ENCODE results near the gene PDE6A. TPM values are rescaled to one million over a fixed set of nuclear protein-coding genes. Genes with fewer than 3 reads are reported as not detected.

PDE6A gene
- total RNA-seq, 1 donor from 2014 or later, result not detected

GRCh38 chr5:149811453-149811852 lies 133.1 kb downstream of the PDE6A start:
- intact Hi-C loops (cut with DNase I), result no loop called here
- H3K4me3 ChIP-seq, result no peak overlapping the region
- H3K4me1 ChIP-seq, result no peaks in the 10 kb centered on the region
- no peak for TF ChIP-seq CTCF (IDR thresholded peaks at IDR 0.05)
- H3K9me3 ChIP-seq, result no peaks in the 10 kb centered on the region
- H3K36me3 ChIP-seq, result no peaks in the 10 kb centered on the region
- no peak for DNase-seq (ENCODE audit: low spot score in 2 of 2)
- no peaks in the 10 kb centered on the region for H3K27me3 ChIP-seq
- no peak overlapping the region for H3K27ac ChIP-seq

GRCh38 chr5:149810856-149811255 lies 133.7 kb downstream of the PDE6A start:
- Histone ChIP-seq H3K9me3 (no peaks in the 10 kb centered on the region), H3K4me1 (peaks cover 4 to 5% of the 10 kb centered on the region in 2 donors), H3K36me3 (no peaks in the 10 kb centered on the region), H3K27me3 (no peaks in the 10 kb centered on the region), H3K27ac (no peak overlapping the region), H3K4me3 (no peak overlapping the region)
- intact Hi-C loops (cut with DNase I), result no loop called here
- DNase-seq (ENCODE audit: low spot score in 2 of 2), result no peak
- no peak for TF ChIP-seq CTCF (IDR thresholded peaks at IDR 0.05)

- intact Hi-C loops (cut with DNase I), result no loop called here
- H3K4me1 ChIP-seq, result peaks cover 4 to 9% of the 10 kb centered on the region in 2 donors
These were observed 134.5 kb downstream of the PDE6A start for GRCh38 chr5:149809931-149810691.

GRCh38 chr5:149808264-149808982 lies 136.2 kb downstream of the PDE6A start:
- Histone ChIP-seq H3K27ac (no peak overlapping the region), H3K27me3 (no peaks in the 10 kb centered on the region), H3K9me3 (no peaks in the 10 kb centered on the region), H3K4me1 (peaks cover 4 to 9% of the 10 kb centered on the region in 2 donors), H3K4me3 (no peak overlapping the region), H3K36me3 (no peaks in the 10 kb centered on the region)
- no peak for DNase-seq (ENCODE audit: low spot score in 2 of 2)
- intact Hi-C loops (cut with DNase I), result no loop called here
- TF ChIP-seq CTCF (IDR thresholded peaks at IDR 0.05), result no peak

More at GRCh38 chr5:149809931-149810691, 134.5 kb downstream of the PDE6A start:
- Histone ChIP-seq H3K36me3 (no peaks in the 10 kb centered on the region), H3K9me3 (no peaks in the 10 kb centered on the region), H3K27me3 (no peaks in the 10 kb centered on the region), H3K27ac (no peak overlapping the region), H3K4me3 (no peak overlapping the region)
- no peak for TF ChIP-seq CTCF (IDR thresholded peaks at IDR 0.05)
- DNase-seq (ENCODE audit: low spot score in 2 of 2), result no peak

Other genes with a start within 250 kb of the PDE6A start
- 0.96 TPM for gene PPARGC1B, start 214.5 kb downstream of the PDE6A start, total RNA-seq
- gene SLC26A2, start 16.0 kb upstream of the PDE6A start, total RNA-seq, result 6.9 TPM
- 4.2 TPM for gene TIGD6, start 55.9 kb upstream of the PDE6A start, total RNA-seq
- 56.4 TPM for gene HMGXB3, start 55.9 kb upstream of the PDE6A start, total RNA-seq
- gene CSF1R, start 141.8 kb upstream of the PDE6A start, total RNA-seq, result 70.9 TPM
- 341 TPM for gene PDGFRB, start 211.1 kb upstream of the PDE6A start, total RNA-seq
- gene CDX1, start 222.0 kb upstream of the PDE6A start, total RNA-seq, result not detected
- gene SLC6A7, start 245.3 kb upstream of the PDE6A start, total RNA-seq, result not detected

Data from ascending aorta (tissue), 2 donors.